Adrenal gland (tissue), 5 donors: Measurements from ENCODE around the gene HDLBP.

ENCODE experiments used
- POLR2A ChIP-seq, 2 donors: fragments of 450-650 bp; IDR thresholded peaks; one replicate each; pipeline ENCODE4 v1.6.1; 2017; ENCODE audit warnings: antibody characterized with exemption in 2 of 2, mild to moderate bottlenecking in 2 of 2, moderate library complexity in 1 of 2
- TF ChIP-seq, protein P1 (sequence below), 6 experiments: fragments of 450-650 bp in 4 of 6; fragments of 200-600 bp in 2 of 6; sonication (generic) in 1 of 6; IDR thresholded peaks; 1 replicate in 5 of 6; 2 replicates in 1 of 6; pipeline versions ENCODE4 v1.5.1 to v1.8.0; 2016 to 2021; ENCODE audit warnings: antibody characterized with exemption in 6 of 6, mild to moderate bottlenecking in 2 of 6, moderate library complexity in 1 of 6
- donor health status: DM: no; HTN: no; CAD: no.

- TF ChIP-seq, protein P1, sequence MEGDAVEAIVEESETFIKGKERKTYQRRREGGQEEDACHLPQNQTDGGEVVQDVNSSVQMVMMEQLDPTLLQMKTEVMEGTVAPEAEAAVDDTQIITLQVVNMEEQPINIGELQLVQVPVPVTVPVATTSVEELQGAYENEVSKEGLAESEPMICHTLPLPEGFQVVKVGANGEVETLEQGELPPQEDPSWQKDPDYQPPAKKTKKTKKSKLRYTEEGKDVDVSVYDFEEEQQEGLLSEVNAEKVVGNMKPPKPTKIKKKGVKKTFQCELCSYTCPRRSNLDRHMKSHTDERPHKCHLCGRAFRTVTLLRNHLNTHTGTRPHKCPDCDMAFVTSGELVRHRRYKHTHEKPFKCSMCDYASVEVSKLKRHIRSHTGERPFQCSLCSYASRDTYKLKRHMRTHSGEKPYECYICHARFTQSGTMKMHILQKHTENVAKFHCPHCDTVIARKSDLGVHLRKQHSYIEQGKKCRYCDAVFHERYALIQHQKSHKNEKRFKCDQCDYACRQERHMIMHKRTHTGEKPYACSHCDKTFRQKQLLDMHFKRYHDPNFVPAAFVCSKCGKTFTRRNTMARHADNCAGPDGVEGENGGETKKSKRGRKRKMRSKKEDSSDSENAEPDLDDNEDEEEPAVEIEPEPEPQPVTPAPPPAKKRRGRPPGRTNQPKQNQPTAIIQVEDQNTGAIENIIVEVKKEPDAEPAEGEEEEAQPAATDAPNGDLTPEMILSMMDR (IDR thresholded peaks at IDR 0.05): no peak
- no peak for TF ChIP-seq POLR2A (IDR thresholded peaks at IDR 0.05)
Observed at GRCh38 chr2:241184901-241185300, 130.6 kb downstream of the HDLBP start.
